ENCODE data around the gene SHC4.

DNA sequence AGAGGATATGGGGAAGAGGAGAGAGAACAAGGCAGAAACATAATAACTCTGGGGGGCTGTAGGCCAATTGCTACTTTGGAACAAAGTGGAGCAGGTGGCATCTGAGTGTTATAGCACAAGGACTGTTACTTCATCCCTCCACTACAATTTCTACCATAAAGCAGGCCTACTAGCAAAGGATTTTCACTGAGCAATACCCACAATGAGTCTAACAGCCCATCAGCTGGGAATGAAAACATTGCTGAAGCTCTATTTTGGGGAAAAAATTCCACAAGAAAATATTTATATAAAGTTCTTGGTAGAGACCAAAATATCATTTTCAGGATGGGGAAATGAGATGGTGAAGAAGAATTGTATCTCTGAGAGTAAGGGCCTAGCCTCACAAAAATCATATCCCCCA is 3.6 kb upstream of the SHC4 start:
- TF ChIP-seq ZNF274 (IDR thresholded peaks at IDR 0.05; ENCODE audit: low read depth, low read length) = no peak
- no peak for TF ChIP-seq YY1 (IDR thresholded peaks at IDR 0.05; ENCODE audit: insufficient read depth, insufficient read length)
